ENCODE results near the gene ARG2.

DNA sequence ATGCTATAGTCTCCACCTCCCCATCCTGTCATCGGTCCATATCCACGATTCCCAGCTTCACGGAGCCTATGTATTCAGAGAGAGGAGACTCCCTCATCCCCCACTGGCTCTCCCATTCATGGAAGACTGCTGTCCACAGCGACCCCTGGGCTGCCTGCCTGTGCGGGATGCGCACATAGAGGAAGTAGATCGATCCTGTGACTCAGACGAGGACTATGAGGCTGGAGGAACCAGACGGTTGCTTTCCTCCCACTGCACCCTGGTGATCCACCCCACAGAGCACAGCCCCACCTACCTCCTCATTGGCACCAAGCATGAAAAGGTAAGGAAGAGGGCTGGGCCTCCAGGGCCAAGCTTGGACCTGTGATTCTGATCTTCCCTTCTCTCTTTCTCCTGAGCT, 44.0 kb upstream of the ARG2 start:
- no peak for TF ChIP-seq POLR2A (IDR thresholded peaks at IDR 0.05)
- TF ChIP-seq, protein P1, sequence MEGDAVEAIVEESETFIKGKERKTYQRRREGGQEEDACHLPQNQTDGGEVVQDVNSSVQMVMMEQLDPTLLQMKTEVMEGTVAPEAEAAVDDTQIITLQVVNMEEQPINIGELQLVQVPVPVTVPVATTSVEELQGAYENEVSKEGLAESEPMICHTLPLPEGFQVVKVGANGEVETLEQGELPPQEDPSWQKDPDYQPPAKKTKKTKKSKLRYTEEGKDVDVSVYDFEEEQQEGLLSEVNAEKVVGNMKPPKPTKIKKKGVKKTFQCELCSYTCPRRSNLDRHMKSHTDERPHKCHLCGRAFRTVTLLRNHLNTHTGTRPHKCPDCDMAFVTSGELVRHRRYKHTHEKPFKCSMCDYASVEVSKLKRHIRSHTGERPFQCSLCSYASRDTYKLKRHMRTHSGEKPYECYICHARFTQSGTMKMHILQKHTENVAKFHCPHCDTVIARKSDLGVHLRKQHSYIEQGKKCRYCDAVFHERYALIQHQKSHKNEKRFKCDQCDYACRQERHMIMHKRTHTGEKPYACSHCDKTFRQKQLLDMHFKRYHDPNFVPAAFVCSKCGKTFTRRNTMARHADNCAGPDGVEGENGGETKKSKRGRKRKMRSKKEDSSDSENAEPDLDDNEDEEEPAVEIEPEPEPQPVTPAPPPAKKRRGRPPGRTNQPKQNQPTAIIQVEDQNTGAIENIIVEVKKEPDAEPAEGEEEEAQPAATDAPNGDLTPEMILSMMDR (IDR thresholded peaks at IDR 0.05): no peak

Data from uterus (tissue), 2 donors.